Activated CD4-positive, alpha-beta T cell treated with anti-CD3 and anti-CD28 coated beads for 1 hour (primary cell): ENCODE data around the gene IFT52.

Experiments used
- DNase-seq: peaks from one replicate; pipeline ENCODE4 v3.0.0-alpha.2; 2020

The IFT52 gene

DNA sequence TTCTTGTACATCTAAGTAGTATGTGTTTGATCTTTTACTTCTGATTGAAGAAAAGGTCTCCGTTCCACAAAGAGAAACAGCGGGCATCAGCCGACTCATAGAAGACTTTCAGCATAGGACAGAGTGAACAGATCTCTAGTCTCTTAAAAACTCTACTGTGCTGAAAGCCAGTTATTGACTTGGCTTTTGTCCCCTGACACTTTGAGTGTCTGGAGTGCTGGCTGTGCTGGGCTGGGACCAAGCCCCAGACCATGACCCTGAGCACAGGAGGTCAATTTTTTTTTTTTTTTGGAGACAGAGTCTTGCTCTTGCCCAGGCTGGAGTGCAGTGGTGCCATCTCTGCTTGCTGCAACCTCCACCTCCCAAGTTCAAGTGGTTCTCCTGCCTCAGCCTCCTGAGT, 104.0 kb downstream of the IFT52 start:
- no peak for DNase-seq

GRCh38 chr20:43695571-43695970, 104.8 kb downstream of the IFT52 start:
- no peak for DNase-seq
